Transverse colon (tissue), 4 donors: ENCODE results near the gene CD74. TPM values are rescaled to one million over a fixed set of nuclear protein-coding genes. Genes with fewer than 3 reads are reported as not detected.

Experiments
- DNase-seq: peaks from one replicate; pipeline ENCODE4 v3.0.0-alpha.2; 2019
- H3K27ac ChIP-seq, 4 donors: fragments of 200-600 bp; sonication (generic); 2 replicates each; pipeline ENCODE4 v1.5.1; 2016 to 2018; ENCODE audit warnings: inconsistent platforms in 4 of 4
- H3K27me3 ChIP-seq: fragments of 200-600 bp; sonication (generic); 2 replicates; pipeline ENCODE4 v1.5.1; 2017; ENCODE audit warnings: inconsistent platforms
- H3K36me3 ChIP-seq, 4 donors: fragments of 200-600 bp; sonication (generic); 2 replicates each; pipeline ENCODE4 v1.5.1; 2017 to 2019; ENCODE audit warnings: inconsistent platforms in 4 of 4
- H3K4me1 ChIP-seq, 4 donors: fragments of 200-600 bp; sonication (generic); 2 replicates each; pipeline ENCODE4 v1.5.1; 2017 to 2020; ENCODE audit warnings: inconsistent platforms in 4 of 4
- H3K4me3 ChIP-seq, 4 donors: fragments of 200-600 bp; sonication (generic); 1 replicate in 1 of 4; 2 replicates in 3 of 4; pipeline versions ENCODE4 v1.5.1 to v1.6.1; 2017 to 2019; ENCODE audit warnings: inconsistent platforms in 4 of 4
- H3K9me3 ChIP-seq, 2 donors: fragments of 200-600 bp; sonication (generic); 2 replicates each; pipeline ENCODE4 v1.5.1; 2017 to 2019; ENCODE audit warnings: inconsistent platforms in 2 of 2
- CTCF ChIP-seq, 5 experiments: fragments of 200-600 bp in 3 of 5; fragments of 450-650 bp in 2 of 5; sonication (generic) in 3 of 5; IDR thresholded peaks; 1 replicate in 2 of 5; 2 replicates in 3 of 5; pipeline ENCODE4 v1.5.1; 2016 to 2017; ENCODE audit warnings: antibody characterized with exemption in 5 of 5, inconsistent platforms in 3 of 5, mild to moderate bottlenecking in 2 of 5, moderate library complexity in 1 of 5
- EP300 ChIP-seq: sonication (generic); formaldehyde crosslinking; IDR thresholded peaks from one replicate; pipeline ENCODE4 v1.6.1; 2017; ENCODE audit warnings: antibody characterized with exemption, low read depth
- POLR2A ChIP-seq: fragments of 450-650 bp; IDR thresholded peaks from one replicate; pipeline ENCODE4 v1.6.1; 2016; ENCODE audit warnings: antibody characterized with exemption, mild to moderate bottlenecking, moderate library complexity
- POLR2AphosphoS5 ChIP-seq, 3 donors: sonication (generic); formaldehyde crosslinking; IDR thresholded peaks; one replicate each; pipeline ENCODE4 v1.6.1; 2016; ENCODE audit warnings: antibody characterized with exemption in 3 of 3
- WGBS, 2 donors: methylation state at CpG; one replicate each; pipeline ENCODE4 v1.1.5; 2018; ENCODE audit warnings: low coverage in 1 of 2; 5-methylcytosine and 5-hydroxymethylcytosine counted together
- in situ Hi-C, 4 donors: fragments of 200-750 bp; cut with MboI; loops; one replicate each; pipeline versions ENCODE4 v1.15.0 to v1.15.1; 2017; ENCODE audit warnings: low sequenced_read_pairs in 3 of 4, low pct_ligation_motif_present in 1 of 4, low pct_unique_long_range_greater_than_20kb in 1 of 4
- intact Hi-C: fragments of 100-400 bp; cut with DNase I; formaldehyde crosslinking; loops from one replicate; pipeline ENCODE4 v1.15.1; 2023; ENCODE audit warnings: low total_unique reads
- total RNA-seq, 4 donors: library from RNA; depleted of rRNA; stranded (reverse); fragments of >200 nt; gene quantifications; one replicate each; pipeline ENCODE4 v1.1.0, GENCODE V29; 2016

CD74 gene
- total RNA-seq, 4 donors from 2014 or later = 54.3 to 451 (median 259) TPM

- no peak for DNase-seq
- H3K9me3 ChIP-seq = no peaks in the 10 kb centered on the region
- intact Hi-C loops (no loop called here), in situ Hi-C loops (loop anchor here (25.0 kb wide), 3 partner anchors 187 to 312 kb away; partner anchors contain the start of genes CDX1 (in 2 of the 4) and PDGFRB (in 2 of the 4))
- WGBS, 2 donors = 0% methylated on average over 13 to 23 of the region's 31 CpGs
- peaks cover 0 to 38% (median 19%) of the 10 kb centered on the region in 4 donors for H3K36me3 ChIP-seq
- H3K4me3 ChIP-seq = peak overlapping the region; percentile 78 to 86 (median 84)
- H3K27me3 ChIP-seq = no peaks in the 10 kb centered on the region
- H3K4me1 ChIP-seq = peaks cover 12 to 19% (median 13%) of the 10 kb centered on the region in 4 donors
- H3K27ac ChIP-seq = peak overlapping the region; percentile 92 to 94 (median 93)
- TF ChIP-seq POLR2A (no peak), POLR2AphosphoS5 (IDR thresholded peaks at IDR 0.05) (no peak), CTCF (IDR thresholded peaks at IDR 0.05) (no peak), EP300 (no peak)
These were observed 36.3 kb upstream of the CD74 start for GRCh38 chr5:150448952-150449516.

- no peak for DNase-seq
- WGBS, 2 donors = 17 to 22% methylated on average over 3 to 4 of the region's 4 CpGs
These were observed 35.6 kb upstream of the CD74 start for GRCh38 chr5:150448334-150448733.

GRCh38 chr5:150447188-150447587, 34.5 kb upstream of the CD74 start:
- in situ Hi-C loops (loop anchor here (25.0 kb wide), 3 partner anchors 185 to 310 kb away; partner anchors contain the start of genes CDX1 (in 2 of the 4) and PDGFRB (in 2 of the 4)), intact Hi-C loops (no loop called here)
- H3K4me3 ChIP-seq = no peak overlapping the region
- no peaks in the 10 kb centered on the region for H3K9me3 ChIP-seq
- no peak for DNase-seq
- H3K4me1 ChIP-seq = peaks cover 12 to 19% (median 13%) of the 10 kb centered on the region in 4 donors
- H3K36me3 ChIP-seq = peaks cover 0 to 46% (median 22%) of the 10 kb centered on the region in 4 donors
- TF ChIP-seq POLR2AphosphoS5 (IDR thresholded peaks at IDR 0.05) (no peak), EP300 (no peak), POLR2A (no peak), CTCF (IDR thresholded peaks at IDR 0.05) (no peak)
- H3K27ac ChIP-seq = no peak overlapping the region
- H3K27me3 ChIP-seq = no peaks in the 10 kb centered on the region
- 87 to 93% methylated on average over 3 to 6 of the region's 6 CpGs for WGBS, 2 donors

More at GRCh38 chr5:150448334-150448733, 35.6 kb upstream of the CD74 start:
- Histone ChIP-seq H3K36me3 (peaks cover 0 to 45% (median 22%) of the 10 kb centered on the region in 4 donors), H3K27ac (peak overlapping the region; percentile 92 to 94 (median 93)), H3K4me1 (peaks cover 12 to 19% (median 13%) of the 10 kb centered on the region in 4 donors), H3K27me3 (no peaks in the 10 kb centered on the region), H3K9me3 (no peaks in the 10 kb centered on the region), H3K4me3 (peak overlapping the region; percentile 78 to 86 (median 84))
- intact Hi-C loops (no loop called here), in situ Hi-C loops (loop anchor here (25.0 kb wide), 3 partner anchors 186 to 311 kb away; partner anchors contain the start of genes CDX1 (in 2 of the 4) and PDGFRB (in 2 of the 4))
- no peak for TF ChIP-seq EP300

- no peak for TF ChIP-seq CTCF (IDR thresholded peaks at IDR 0.05)
- TF ChIP-seq POLR2AphosphoS5 (IDR thresholded peaks at IDR 0.05) = no peak
- no peak for TF ChIP-seq POLR2A
- no peak for TF ChIP-seq EP300
- no peaks in the 10 kb centered on the region for H3K9me3 ChIP-seq
- no peak for DNase-seq
- in situ Hi-C loops (loop anchor here (25.0 kb wide), 3 partner anchors 184 to 309 kb away; partner anchors contain the start of genes CDX1 (in 2 of the 4) and PDGFRB (in 2 of the 4)), intact Hi-C loops (no loop called here)
- WGBS, 2 donors = 89% methylated on average over 6 of the region's 6 CpGs; no CpG with 5 or more reads in 1 of the 2 donors
- H3K4me3 ChIP-seq = no peak overlapping the region
- no peak overlapping the region for H3K27ac ChIP-seq
- peaks cover 12 to 19% (median 13%) of the 10 kb centered on the region in 4 donors for H3K4me1 ChIP-seq
- H3K36me3 ChIP-seq = peaks cover 0 to 46% (median 22%) of the 10 kb centered on the region in 4 donors
- H3K27me3 ChIP-seq = no peaks in the 10 kb centered on the region
These were observed 33.9 kb upstream of the CD74 start for GRCh38 chr5:150446583-150446982.
